Measurements from ENCODE around the gene OMA1.

GRCh38 chr1:58592522-58593134 lies 46.1 kb upstream of the OMA1 start:
- TF ChIP-seq OSR1 (CRISPR knock-in tag; IDR thresholded peaks at IDR 0.05) (no peak), PPARA (CRISPR knock-in tag; IDR thresholded peaks at IDR 0.05; ENCODE audit: borderline replicate concordance) (no peak), RARB (CRISPR knock-in tag; IDR thresholded peaks at IDR 0.05) (no peak), ESRRG (CRISPR knock-in tag; IDR thresholded peaks at IDR 0.05) (no peak), ZNF565 (CRISPR knock-in tag; conservative IDR thresholded peaks at IDR 0.05; ENCODE audit: low read depth) (no peak)
